ENCODE measurements around the gene CDC25B.

CDC25B gene

GRCh38 chr20:3795511-3796468 lies at the start of gene CDC25B:
Gene CDC25B (plus strand): TSS chr20:3796310. CDS start chr20:3796532, 222 bp downstream.
- DNase-seq (ENCODE audit: low read depth in 2 of 3, low spot score in 1 of 3), result peak; percentile 83 to 91 (median 86)

DNA sequence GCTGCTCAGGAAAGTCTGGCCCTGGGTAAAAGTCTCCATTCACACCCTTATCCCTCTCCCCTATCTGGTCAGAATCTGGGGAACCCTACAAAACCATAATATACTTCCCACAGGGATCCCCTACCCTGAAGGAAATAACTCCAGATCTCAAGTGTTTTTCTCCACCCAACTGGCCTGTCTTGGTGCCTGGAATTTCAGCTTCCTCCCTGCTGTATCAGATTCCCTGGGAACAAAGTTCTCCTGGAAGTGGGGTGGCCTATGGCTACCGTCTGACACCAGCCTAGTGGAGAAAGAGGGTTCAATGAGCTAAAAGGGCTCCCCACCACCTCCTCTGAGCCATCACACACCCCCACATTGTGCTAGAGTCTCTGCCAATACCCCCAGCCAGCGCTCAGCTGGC lies 48.6 kb upstream of the CDC25B start:
- no peak for DNase-seq (ENCODE audit: low read depth in 2 of 3, low spot score in 1 of 3)

GRCh38 chr20:3748073-3748472 lies 48.0 kb upstream of the CDC25B start:
- DNase-seq (ENCODE audit: low read depth in 2 of 3, low spot score in 1 of 3), result no peak

- DNase-seq (ENCODE audit: low read depth in 2 of 3, low spot score in 1 of 3), result no peak
These were observed 46.9 kb upstream of the CDC25B start for GRCh38 chr20:3749087-3749688.

DNA sequence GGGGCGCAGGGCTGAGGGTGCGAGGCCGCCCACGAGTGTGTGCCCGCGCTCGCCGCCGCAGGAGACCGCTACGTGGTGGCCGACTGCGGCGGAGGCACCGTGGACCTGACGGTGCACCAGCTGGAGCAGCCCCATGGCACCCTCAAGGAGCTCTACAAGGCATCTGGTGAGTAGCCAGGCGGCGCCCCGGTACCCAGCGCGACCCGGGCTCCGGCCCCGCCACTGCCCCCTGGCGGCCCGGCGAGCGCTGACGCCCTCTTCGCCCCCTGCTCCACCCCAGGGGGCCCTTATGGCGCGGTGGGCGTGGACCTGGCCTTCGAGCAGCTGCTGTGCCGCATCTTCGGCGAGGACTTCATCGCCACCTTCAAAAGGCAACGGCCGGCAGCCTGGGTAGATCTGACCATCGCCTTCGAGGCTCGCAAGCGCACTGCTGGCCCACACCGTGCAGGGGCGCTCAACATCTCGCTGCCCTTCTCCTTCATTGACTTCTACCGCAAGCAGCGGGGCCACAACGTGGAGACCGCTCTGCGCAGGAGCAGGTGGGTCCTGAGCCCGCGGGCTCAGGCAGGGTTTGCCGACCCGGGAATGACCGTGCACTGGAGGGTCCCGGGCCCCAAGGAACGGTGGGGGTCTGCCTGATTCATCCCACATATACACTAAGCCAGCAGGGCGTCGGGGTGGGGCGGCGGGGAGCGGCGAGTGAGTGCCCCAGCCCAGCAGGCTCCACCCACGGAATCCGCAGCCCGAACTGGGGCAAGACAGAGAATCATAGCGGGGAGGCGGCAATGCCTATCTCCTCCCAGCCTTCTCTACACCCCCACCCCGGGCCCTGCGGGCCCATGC lies 46.2 kb upstream of the CDC25B start:
- DNase-seq (ENCODE audit: low read depth in 2 of 3, low spot score in 1 of 3), result peak in 2 of 3 donors; percentile 24 to 29

DNA sequence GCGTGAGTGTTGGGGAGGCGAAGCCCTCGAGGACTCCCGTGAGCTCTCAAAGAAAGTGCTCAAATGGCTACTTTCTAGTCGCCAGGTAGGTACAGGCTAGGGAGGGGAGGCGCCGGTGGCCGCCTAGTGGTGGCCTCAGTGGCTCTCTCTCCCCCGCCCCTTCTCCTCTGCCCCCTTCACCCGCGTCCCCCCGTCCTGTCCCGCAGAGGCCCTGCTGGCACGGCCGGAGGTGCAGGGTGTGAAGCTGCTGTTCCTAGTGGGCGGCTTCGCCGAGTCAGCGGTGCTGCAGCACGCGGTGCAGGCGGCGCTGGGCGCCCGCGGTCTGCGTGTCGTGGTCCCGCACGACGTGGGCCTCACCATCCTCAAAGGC lies 44.8 kb upstream of the CDC25B start:
- DNase-seq (ENCODE audit: low read depth in 2 of 3, low spot score in 1 of 3), result no peak

GRCh38 chr20:3751675-3752385 lies 44.3 kb upstream of the CDC25B start:
- peak in 1 of 3 donors; percentile 63 for DNase-seq (ENCODE audit: low read depth in 2 of 3, low spot score in 1 of 3)

- no peak for DNase-seq (ENCODE audit: low read depth in 2 of 3, low spot score in 1 of 3)
These were observed 43.7 kb upstream of the CDC25B start for GRCh38 chr20:3752386-3752759.

- peak in 2 of 3 donors; percentile 42 to 54 for DNase-seq (ENCODE audit: low read depth in 2 of 3, low spot score in 1 of 3)
These were observed 43.0 kb upstream of the CDC25B start for GRCh38 chr20:3753098-3753497.

DNA sequence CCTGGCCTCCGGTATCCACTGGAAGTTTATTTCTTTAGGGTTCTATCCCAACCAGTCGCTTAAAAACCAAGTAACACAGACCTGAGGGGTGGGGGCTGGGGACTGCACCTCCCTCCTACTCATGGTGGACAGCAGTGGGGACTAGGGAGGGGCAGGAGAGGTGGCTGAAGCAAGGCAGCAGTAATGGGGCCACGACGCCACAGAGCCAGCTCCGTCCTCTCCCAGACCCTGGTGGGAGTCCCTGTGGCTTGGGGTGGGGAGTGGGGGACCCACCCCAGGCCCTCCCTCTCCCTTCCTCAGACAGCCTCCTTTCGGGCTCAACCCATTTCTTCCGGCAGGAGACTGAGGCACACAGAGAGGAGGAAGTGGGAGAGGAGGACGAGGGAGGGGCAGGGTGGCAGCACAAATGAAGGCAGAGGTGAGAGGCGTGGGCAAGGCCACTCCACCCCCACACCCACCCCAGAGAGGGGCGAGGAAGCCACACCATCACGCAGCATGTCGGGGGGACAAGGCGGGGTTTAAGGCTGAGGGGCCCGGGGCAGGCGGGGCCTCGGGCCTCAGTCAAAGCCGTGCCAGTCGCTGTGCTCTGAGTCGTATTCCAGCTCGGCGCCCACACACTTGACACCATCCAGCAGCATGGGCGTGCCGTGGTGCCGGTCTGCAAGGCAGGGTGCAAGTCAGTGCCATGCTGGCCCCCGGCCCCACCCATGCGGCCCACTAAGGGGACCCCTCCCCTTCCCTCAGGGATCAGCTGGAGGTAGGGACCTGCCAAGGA lies 42.4 kb upstream of the CDC25B start:
- no peak for DNase-seq (ENCODE audit: low read depth in 2 of 3, low spot score in 1 of 3)

DNA sequence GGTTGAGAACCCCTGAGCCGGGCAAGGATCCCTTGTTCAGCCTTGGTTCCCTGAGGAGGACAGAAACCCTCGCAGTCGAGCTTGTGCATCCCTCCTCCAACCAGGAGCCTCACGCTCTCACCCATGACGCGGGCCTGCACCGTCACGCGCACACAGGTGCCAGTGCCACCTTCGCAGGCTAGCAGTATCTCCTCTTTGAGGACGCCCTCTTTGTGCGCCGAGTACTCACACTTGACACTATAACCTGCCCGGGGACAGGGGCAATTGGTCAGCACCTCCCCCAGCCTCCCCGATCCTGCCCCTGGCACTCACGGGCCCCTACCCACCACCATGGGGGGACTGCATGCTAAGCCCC lies 41.9 kb upstream of the CDC25B start:
- DNase-seq (ENCODE audit: low read depth in 2 of 3, low spot score in 1 of 3), result no peak

- DNase-seq (ENCODE audit: low read depth in 2 of 3, low spot score in 1 of 3), result no peak
These were observed 40.8 kb upstream of the CDC25B start for GRCh38 chr20:3755269-3755668.

DNA sequence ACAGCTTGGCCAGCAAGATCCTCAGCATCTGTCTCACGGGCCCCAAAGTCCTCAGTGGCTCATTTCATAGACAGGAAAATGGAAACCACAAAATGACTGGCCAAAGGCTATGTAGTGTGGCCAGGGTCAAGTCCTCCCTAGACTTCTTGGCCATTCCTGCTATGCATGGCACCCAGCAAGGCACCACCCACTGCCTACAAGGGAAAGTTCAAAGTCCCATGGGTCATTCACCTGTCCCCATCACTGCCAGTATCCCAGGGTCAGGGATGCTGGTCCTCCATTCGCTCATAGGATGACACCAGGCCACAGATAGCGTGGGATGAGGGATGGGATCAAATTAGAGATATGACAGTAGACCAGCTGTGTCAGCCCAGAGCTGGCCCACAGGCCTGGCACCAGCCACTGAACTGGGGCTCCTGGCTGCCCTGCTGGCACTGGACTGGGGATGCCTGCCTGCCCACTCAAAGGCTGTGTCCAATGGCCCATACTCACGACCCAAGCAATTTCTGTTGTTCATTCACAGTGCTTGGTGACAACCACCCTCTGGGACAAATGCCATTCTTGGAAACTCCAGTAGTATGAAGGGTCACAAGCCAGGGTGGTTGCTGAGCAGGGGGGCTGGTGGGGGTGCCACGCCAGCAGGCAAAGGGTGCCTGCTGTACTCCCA lies 40.2 kb upstream of the CDC25B start:
- DNase-seq (ENCODE audit: low read depth in 2 of 3, low spot score in 1 of 3), result no peak

- no peak for DNase-seq (ENCODE audit: low read depth in 2 of 3, low spot score in 1 of 3)
These were observed 38.8 kb upstream of the CDC25B start for GRCh38 chr20:3757268-3757667.

- DNase-seq (ENCODE audit: low read depth in 2 of 3, low spot score in 1 of 3), result no peak
These were observed 37.5 kb upstream of the CDC25B start for GRCh38 chr20:3758566-3758965.

DNA sequence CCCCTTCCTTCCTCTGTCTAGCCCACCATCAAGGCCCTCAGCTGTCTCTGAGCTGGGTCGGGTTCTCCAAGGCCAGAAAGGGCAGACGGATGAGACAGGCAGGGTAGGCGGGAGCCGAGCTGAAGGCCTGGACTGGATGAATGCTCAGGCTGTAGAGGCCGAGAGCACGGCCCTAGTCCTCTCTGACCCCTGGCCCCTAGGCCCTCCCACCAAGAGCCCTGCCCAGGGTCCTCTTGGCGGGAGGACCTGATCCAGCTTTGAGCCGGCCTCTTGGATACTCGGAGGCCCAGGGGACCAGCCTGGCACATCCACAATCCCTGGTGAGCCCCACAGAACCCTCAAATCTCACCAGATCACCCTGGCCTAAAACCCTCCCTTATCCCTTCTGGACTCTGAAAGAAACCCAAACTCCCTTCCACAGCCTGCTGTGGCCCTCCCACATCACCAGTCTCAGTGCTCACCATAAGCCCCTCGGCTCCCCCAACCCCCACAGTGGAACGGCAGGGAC lies 36.7 kb upstream of the CDC25B start:
- no peak for DNase-seq (ENCODE audit: low read depth in 2 of 3, low spot score in 1 of 3)

GRCh38 chr20:3759884-3760283 lies 36.2 kb upstream of the CDC25B start:
- no peak for DNase-seq (ENCODE audit: low read depth in 2 of 3, low spot score in 1 of 3)

DNA sequence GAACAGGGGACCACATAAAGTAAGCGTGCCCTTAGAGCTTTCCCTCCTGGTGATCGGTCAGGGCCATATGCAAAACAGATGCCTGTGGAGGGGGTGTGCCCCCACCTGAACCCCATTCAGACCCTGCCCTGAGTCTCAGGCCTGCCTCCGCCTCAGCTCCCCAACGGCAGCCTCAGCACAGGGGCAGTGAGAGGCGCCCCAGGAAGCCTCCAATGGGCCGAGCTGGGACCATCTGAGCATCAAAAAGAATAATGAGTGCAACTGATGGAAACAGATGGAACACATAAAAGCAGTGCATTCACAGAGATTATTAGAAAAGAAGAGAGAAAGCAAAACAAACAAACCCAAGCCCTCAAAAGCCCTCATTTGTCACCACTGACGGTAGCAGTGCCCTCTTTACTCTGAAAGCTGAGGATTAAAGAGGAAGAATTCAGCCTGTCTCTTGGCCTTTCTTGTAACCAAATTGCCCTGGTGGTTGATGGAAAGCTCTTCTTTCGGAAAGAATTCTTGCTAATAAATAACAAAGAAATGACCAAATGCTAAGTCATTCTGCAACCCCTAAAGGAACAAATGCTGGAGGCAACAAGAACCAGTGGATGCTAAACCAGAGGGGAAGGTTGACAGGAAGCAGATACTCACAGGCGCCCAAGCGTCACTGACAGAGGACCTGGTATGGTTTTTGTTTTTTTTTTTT lies 35.3 kb upstream of the CDC25B start:
- DNase-seq (ENCODE audit: low read depth in 2 of 3, low spot score in 1 of 3), result no peak
